ENCODE results near the gene LRRN4CL.
"Not testable (repeated sequence)": the region's sequence is repeated elsewhere in the genome, so short reads cannot be mapped to it uniquely, and the experiment has no call there.

The LRRN4CL gene

DNA sequence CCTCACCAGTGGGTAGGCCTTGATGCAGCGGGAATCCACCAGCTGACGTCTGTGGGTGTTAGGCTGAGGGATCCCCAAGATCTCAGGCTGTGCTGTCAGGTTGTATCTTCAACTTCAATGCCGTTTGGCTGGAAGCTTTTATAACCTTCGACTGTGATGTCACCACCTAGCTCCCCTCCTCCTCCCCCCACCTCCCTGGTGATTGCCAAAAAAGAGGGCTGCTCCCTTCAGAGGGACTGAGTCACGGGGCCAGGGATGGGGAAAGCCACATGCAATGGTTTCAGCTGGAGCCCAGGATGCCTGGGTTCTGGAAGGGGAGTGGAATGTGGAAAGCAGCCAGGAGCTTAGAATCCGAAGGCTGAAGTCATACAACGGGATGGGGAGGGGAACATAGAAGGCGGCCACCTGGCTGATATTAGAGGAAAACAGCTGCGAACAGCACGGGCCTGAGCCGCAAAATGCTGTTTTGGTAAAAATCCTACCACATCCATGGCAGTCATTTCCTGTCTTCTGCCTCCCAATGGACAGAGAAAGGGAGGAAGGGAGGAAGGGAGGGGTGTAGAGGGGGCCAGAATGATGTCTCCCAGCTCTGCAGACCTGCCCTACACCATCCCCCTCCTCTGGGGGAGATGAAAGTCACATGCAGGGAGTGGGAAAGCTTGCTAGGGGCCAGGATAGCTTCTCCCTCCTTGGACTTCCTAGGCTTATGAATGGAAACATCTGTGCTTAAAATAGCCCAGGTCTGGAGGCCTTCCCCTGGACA, at the start of gene LRRN4CL:
Gene LRRN4CL, minus strand, starts transcription at position 110 of the 763 bp plus-strand sequence. CDS start 1,022 bp downstream, outside the sequence.
- peak; percentile 71 for DNase-seq

- DNase-seq = no peak
These were observed 47.9 kb upstream of the LRRN4CL start for GRCh38 chr11:62737196-62737595.

DNA sequence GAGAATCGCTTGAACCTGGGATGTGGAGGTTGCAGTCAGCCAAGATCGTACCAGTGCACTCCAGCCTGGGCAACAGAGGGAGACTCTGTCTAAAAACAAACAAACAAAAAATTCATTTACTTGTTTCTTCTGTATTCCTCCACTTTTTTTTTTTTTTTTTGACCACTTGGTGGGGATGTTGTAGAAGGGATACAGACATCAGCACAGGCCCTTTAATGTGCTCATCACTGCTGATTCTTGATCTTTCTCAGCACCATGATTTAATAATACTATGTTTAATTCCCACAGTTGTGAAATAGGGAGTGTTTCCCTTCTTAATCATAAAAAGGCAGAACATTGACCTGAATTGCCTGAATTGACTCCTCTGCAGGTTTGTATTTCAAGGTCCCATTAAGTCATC, 43.5 kb upstream of the LRRN4CL start:
- no peak for DNase-seq

GRCh38 chr11:62730076-62730475, 40.7 kb upstream of the LRRN4CL start:
- not testable (repeated sequence) for DNase-seq

GRCh38 chr11:62728171-62728988, 39.0 kb upstream of the LRRN4CL start, which contains the start of gene TTC9C:
Gene TTC9C, plus strand, starts transcription at chr11:62728486. Its CDS starts 363 bp downstream, at chr11:62728849.
- peak; percentile 52 for DNase-seq

- peak; percentile 87 for DNase-seq
These were observed 38.5 kb upstream of the LRRN4CL start for GRCh38 chr11:62727872-62728170.

DNA sequence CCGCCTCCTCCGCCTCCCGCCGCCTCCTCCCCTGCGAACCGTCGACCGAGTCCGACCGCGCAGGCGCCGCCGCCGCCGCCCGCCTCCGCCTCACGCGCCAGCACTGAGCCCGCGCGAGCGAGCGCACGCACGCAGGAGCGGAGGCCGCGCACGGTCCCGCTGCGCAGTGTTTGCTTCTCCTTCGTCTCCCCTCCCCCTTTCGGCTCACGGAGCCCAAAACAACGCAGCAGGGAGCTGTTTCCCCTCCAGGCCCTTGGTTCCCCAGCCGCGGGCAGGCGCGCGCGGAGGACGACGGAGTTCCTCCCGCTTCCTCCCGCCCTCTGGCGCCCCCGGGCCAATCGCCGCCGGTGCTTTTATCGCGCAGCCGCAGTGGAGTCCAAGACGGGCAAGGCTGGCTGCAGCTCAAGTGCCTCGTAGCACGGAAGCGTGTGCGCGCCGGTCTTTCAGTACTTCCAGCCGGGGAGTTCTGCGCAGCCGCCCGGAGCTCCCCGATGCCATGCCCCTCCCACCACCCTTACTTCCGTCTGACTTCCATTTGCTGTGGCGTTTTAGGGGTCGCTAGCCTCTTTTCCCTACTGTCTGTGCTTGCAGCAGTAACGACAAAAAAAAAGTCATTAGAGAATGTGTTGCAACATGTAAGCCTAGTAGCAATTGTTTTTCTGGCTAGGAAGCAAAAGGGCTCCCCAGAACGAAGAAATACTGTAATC, 38.0 kb upstream of the LRRN4CL start, which contains the start of gene HNRNPUL2:
Gene HNRNPUL2, minus strand, starts transcription at position 293 of the 707 bp plus-strand sequence. CDS start 301 bp downstream, outside the sequence.
- DNase-seq = peak; percentile 97

DNA sequence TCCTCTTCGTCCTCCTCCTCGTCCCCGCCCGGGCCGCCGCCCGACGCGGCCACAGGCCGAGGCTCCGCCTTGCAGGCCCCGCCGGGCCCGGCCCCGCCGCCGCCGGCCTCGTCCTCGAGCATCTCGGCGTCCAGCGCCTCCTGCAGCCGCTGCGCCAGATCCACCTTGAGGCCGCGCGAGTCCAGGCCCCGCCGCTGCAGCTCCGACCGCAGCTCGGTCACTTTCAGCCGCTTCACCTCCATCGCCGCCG, 37.5 kb upstream of the LRRN4CL start:
- no peak for DNase-seq

- DNase-seq = no peak
These were observed 37.0 kb upstream of the LRRN4CL start for GRCh38 chr11:62726156-62726914.

- DNase-seq = no peak
These were observed 36.3 kb upstream of the LRRN4CL start for GRCh38 chr11:62725646-62726045.

GRCh38 chr11:62724171-62724570, 34.8 kb upstream of the LRRN4CL start:
- DNase-seq = no peak

GRCh38 chr11:62721994-62722393, 32.7 kb upstream of the LRRN4CL start:
- no peak for DNase-seq

GRCh38 chr11:62719302-62719978, 30.1 kb upstream of the LRRN4CL start:
- DNase-seq = no peak

- no peak for DNase-seq
These were observed 27.5 kb upstream of the LRRN4CL start for GRCh38 chr11:62716816-62717215.

- no peak for DNase-seq
These were observed 26.9 kb upstream of the LRRN4CL start for GRCh38 chr11:62716206-62716605.

- DNase-seq = no peak
These were observed 26.1 kb upstream of the LRRN4CL start for GRCh38 chr11:62715150-62716130.

DNA sequence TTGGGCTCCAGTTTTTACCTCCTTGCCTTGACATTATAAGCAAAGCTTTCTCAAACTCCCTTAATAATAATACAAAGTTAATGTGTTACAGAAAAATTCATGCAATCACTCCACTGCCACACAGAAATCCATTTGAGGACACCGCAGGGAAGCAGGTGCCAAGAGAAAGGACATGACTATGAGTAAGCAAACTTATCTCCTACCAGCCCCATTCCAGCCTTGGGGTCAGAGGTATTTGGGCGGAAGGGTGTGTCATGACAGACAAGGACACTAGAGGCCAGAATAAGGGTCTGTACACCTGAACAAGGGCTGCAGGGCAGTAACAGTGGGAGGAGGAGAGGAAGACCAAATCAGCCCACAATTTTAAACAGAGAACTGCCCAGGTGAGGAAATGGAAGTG, 24.0 kb upstream of the LRRN4CL start:
- no peak for DNase-seq

- DNase-seq = no peak
These were observed 23.5 kb upstream of the LRRN4CL start for GRCh38 chr11:62712861-62713260.

GRCh38 chr11:62712276-62712812, 23.0 kb upstream of the LRRN4CL start:
- no peak for DNase-seq

DNA sequence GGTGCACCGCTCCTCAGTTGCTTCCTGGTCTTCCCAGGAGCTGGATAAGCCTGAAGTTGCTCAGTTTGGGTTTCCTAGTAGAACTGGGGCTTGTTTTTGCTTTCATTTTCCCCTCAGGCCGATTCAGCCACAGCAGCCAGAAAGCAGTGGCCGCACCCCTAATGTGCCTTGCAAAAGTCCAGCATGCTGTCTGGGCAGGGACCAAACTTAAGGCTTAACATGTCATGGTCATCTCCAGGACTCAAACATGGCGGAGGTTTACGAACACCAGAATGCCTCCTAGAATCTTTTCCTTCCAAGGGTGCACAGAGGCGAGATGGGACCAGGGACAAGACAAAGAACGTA, 20.6 kb upstream of the LRRN4CL start:
- no peak for DNase-seq

All from T1000 (cell line).